NCI-H2029 (cell line): ENCODE results near the gene DOC2A.
"Not testable (repeated sequence)": the region's sequence is repeated elsewhere in the genome, so short reads cannot be mapped to it uniquely, and the experiment has no call there.

Experiments
- DNase-seq: peaks from one replicate; lab custom pipeline; 2025; lab: John Stamatoyannopoulos, UW

Gene DOC2A

GRCh38 chr16:30010844-30011713 is at the start of gene DOC2A:
Gene DOC2A (minus strand): TSS chr16:30011027. CDS start chr16:30010222, 805 bp downstream.
- no peak for DNase-seq

- DNase-seq = no peak
Observed at GRCh38 chr16:30060346-30060745, 49.5 kb upstream of the DOC2A start.

- DNase-seq = no peak
Observed at GRCh38 chr16:30054959-30055553, 44.2 kb upstream of the DOC2A start.

DNA sequence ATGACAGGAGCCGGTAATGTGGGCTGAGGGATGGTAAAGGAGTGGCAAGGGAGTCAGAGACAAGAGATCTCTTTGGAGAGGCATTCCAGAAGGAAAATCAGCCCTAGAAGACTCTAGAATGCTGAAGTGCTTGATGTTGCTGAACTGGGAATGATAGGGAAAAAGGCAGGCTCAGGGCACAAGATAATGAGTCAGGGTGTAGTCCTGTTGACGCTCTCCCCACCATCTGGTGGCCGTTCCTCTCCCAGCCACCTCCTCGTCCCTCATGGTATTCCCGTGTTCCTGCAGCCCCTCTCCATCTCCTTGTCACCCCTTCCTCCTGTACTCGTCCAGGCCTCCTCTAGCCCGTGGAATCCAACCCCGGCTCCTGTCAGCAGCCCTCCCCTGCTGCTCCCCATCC is 43.6 kb upstream of the DOC2A start:
- no peak for DNase-seq

GRCh38 chr16:30053376-30054015 is 42.7 kb upstream of the DOC2A start:
- no peak for DNase-seq

DNA sequence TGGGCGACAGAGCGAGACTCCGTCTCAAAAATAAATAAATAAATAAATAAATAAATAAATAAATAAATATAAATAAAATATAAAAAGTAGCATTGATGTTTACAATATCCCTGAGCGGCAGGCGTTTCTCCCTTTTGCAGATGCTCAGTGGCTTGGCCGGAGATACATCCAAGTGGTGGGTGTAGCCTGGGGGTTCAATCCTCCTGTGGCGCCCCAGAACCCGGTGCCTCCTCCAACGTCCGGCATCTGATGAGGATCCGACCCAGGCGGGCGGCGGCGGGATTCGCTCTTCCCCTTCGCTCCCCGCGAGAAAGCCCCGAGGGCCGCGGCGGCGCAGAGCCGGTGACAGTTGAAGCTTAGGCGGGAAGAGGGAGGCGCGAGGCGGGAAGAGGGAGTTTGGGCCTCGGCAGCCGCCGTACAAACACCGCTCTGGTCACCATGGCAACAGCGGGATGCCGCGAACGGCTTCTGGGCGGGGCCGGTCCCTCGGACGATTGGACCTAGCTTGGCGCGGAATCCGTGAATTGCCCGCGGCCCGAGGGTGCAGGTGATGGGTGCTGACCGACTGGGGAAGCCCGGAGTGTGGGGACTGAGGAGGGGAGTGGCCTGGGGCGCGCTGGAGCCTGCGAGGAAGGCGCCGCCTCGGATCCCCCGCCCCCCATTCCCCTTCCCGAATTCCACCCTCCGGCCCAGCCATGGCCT is 42.0 kb upstream of the DOC2A start:
- peak; percentile 92 for DNase-seq

- no peak for DNase-seq
Observed at GRCh38 chr16:30051518-30051917, 40.7 kb upstream of the DOC2A start.

DNA sequence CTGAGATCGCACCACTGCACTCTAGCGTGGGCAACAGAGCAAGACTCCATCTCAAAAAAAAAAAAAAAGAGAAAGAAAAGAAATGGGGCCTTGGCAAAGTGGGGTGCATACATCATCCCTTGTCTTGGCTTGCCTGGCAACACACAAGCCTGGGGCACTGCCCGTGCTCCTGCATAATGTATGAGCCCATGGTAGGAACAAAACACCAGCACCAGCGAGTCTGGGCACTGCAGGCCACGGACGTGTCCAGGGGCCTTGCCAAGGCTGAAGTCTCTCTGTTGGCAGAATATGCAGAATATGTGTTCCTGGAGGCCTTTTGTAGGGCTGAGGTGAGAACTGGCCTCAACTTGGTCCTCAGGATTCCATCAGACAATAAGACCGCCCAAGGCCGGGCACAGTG is 39.0 kb upstream of the DOC2A start:
- DNase-seq = no peak

- DNase-seq = no peak
Observed at GRCh38 chr16:30046588-30046987, 35.8 kb upstream of the DOC2A start.

DNA sequence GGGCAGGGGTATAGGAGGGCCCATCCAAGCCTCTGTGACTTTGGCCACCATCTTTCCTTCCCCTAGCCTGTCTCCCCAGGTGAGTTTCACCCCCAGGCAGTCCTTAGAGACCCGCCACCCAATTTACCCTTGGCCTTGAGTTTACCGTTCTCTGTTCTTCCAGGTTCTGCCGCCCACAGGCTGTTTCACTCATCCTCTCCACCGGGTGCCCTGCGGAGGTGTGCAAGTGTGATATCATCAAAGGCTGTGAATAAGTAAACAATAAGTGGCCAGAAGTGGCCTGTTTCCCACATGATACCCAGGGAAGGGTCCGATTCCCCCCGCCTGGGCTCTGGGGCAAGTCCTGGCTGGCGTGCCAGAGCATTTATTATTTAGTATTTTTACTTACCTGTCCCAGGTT is 35.4 kb upstream of the DOC2A start:
- DNase-seq = no peak

DNA sequence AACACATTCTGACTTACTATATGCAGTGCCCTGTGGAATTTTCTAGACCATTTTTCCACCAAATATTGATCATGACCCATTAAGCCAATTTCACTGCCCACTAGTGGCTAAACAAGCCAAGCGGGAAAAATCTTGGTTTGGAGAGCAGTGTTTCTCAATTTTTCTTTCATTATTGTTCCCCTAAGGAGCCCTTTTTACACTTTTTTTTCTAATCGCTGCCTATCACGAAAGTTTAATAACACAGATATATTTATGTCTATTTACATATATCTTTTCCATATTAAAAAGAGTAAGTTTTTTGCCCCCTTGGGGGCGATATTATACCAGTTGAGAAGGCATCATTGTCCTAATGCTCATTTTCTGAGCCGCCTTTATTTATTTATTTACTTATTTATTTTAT is 31.0 kb upstream of the DOC2A start:
- no peak for DNase-seq

- not testable (repeated sequence) for DNase-seq
Observed at GRCh38 chr16:30040690-30041089, 29.9 kb upstream of the DOC2A start.

GRCh38 chr16:30040221-30040620 is 29.4 kb upstream of the DOC2A start:
- DNase-seq = no peak

DNA sequence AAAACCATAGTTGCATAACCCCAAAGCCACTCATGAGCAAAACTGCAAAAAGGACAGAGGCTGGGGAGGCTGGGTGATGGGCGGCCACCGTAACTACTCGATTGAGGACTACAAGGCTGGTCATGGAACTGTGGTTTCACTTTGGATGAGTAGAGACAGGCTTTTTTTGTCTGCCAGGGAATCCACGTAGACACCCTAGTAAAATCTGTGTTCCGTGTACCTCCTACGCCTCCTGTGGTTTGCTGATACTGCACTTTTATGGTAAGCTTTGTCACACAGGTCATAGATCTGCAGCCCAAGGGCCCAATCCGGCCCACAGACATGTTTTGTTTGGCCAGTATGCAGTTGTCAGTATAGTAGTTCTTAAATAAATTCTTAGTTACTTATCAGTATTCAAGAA is 22.4 kb upstream of the DOC2A start:
- no peak for DNase-seq

DNA sequence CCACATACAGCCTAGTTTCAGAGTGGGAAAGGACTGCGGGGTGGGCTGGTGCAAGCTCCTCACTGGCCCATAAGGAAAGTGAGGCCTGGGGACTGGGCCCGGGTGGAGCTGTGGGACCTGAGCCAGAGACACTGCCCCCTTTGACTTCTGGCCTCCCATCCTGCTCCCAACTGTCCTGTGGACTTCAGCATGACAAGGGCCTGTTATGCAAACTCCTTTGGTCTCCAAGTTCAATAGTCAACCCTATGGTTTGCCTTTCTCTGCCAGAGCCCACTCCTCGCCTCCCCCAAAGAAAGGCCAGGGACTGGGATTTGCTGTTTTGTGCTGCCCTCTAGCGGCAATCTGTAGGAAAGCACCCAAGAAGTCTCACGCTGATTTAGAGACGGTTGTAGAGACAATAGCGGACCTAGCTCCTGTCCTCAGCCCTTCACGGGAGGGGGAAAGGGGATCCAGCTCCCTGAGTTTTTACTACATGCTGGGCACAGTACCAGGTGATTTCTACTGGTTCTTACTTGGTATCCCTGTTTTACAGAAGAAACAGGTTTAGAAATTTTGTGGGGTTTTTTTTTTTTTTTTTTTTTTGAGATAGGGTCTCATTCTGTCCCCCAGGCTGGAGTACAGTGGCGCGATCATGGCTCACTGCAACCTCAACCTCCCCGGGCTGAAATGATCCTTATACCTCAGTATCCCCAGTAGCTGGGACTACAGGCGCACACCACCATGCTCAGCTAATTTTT is 21.4 kb upstream of the DOC2A start:
- peak; percentile 45 for DNase-seq

DNA sequence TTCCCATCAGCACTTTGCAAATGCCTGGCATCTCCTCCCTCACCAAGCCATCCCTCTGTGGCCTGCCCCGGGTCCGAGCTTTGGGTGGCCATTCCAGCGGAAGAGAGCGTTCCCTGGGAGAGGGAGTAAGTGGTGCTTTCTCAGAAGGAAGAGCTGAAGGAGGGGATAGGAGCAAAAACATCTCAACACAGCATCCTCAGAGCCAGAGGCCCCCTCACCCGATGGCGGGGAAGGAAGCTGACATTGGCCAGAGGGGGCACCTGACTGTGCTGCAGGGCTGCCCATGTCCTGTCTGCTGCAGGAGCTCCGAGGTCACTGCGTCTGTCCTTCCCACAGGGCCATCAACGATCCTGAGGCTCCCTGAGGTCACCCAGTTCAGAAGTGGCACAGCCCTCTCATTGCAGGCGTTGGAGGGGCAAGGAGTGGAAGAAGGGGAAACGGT is 20.7 kb upstream of the DOC2A start:
- no peak for DNase-seq

GRCh38 chr16:30030841-30031413 is 20.1 kb upstream of the DOC2A start, which contains the start of gene TLCD3B:
Gene TLCD3B (minus strand): TSS chr16:30031271. CDS start chr16:30030527, 744 bp downstream.
- DNase-seq = no peak

GRCh38 chr16:30030011-30030685 is 19.3 kb upstream of the DOC2A start:
- no peak for DNase-seq

GRCh38 chr16:30028438-30029076 is 17.7 kb upstream of the DOC2A start:
- no peak for DNase-seq
